Vagina (tissue), 2 donors: ENCODE measurements around the gene KDM2A.

Source experiments
- CTCF ChIP-seq, 3 experiments: fragments of 450-650 bp in 2 of 3; fragments of 200-600 bp in 1 of 3; sonication (generic) in 1 of 3; IDR thresholded peaks; one replicate each; pipeline ENCODE4 v1.5.1; 2017 to 2019; ENCODE audit warnings: antibody characterized with exemption in 3 of 3, mild to moderate bottlenecking in 2 of 3, moderate library complexity in 2 of 3
- POLR2A ChIP-seq, 2 donors: fragments of 450-650 bp; IDR thresholded peaks; one replicate each; pipeline ENCODE4 v1.6.1; 2017; ENCODE audit warnings: antibody characterized with exemption in 2 of 2, mild to moderate bottlenecking in 2 of 2, moderate library complexity in 2 of 2
- POLR2AphosphoS5 ChIP-seq, 2 donors: sonication (generic); formaldehyde crosslinking; IDR thresholded peaks; one replicate each; pipeline ENCODE4 v1.9.0; 2017; ENCODE audit warnings: antibody characterized with exemption in 2 of 2, mild to moderate bottlenecking in 2 of 2, low read depth in 1 of 2; ENCODE audit not compliant: insufficient read depth in 1 of 2

DNA sequence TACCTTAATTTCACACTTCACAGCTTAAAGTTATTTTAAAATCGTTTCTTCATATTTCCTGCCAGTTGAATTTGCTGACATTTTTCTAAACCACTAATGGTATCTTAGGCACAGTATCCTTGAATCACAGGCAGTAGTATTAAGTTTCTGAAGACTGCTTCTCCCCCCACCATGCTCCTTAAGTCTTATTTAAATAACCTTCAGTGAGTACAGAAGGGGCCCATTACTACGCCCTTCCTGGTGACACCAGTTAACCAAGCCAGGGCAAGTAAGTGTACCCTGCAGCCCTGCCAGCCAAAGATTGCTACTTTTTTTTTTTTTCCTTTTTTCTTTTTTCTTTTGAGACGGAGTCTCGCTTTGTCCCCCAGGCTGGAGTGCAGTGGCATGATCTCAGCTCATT, 19.9 kb downstream of the KDM2A start:
- no peak for TF ChIP-seq CTCF (IDR thresholded peaks at IDR 0.05)
- TF ChIP-seq POLR2A (IDR thresholded peaks at IDR 0.05) = no peak
- TF ChIP-seq POLR2AphosphoS5 (IDR thresholded peaks at IDR 0.05; ENCODE audit: insufficient read depth in 1 of 2, low read depth in 1 of 2) = no peak
